ENCODE results near the gene GUSB. TPM values are rescaled to one million over a fixed set of nuclear protein-coding genes. Genes with fewer than 3 reads are reported as not detected.
"Not testable (repeated sequence)": the region's sequence is repeated elsewhere in the genome, so short reads cannot be mapped to it uniquely, and the experiment has no call there.

GUSB gene
- total RNA-seq, 2 donors from 2014 or later: 18.7 to 23.4 TPM

DNA sequence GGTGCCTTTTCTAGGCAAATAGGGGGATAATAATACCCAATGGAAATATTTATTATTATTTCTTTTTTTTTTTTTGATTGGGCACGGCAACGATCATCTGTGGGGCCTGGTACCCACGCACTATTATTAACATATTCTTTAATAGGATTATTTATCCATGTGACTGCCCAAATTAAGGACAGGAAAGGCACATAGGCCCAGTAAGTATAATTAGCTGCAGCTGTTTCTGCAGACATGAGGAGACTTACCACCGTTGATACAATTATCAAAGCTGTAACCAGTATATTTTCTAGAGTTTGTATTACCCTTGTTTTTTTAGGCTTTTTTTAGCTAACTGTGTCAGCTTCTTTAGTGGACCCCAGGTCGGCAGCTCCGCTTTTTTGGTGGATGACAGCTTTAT lies 25.2 kb upstream of the GUSB start:
- TF ChIP-seq CTCF (IDR thresholded peaks at IDR 0.05): no peak
- Histone ChIP-seq H3K4me3 (no peak overlapping the region), H3K36me3 (no peaks in the 10 kb centered on the region), H3K9me3 (no peaks in the 10 kb centered on the region), H3K4me1 (ENCODE audit: control insufficient read depth in 1 of 2, low read depth in 2 of 2) (no peaks in the 10 kb centered on the region), H3K27ac (no peak overlapping the region), H3K27me3 (replicated peaks; ENCODE audit: insufficient read depth) (no peaks in the 10 kb centered on the region)
- DNase-seq (ENCODE audit: low spot score): no peak
- no peak for ATAC-seq (ENCODE audit: insufficient number of reproducible peaks, low FRiP score, low read depth)

GRCh38 chr7:66005115-66005671 lies 23.2 kb upstream of the GUSB start:
- not testable (repeated sequence) for DNase-seq (ENCODE audit: low spot score); H3K36me3 ChIP-seq; H3K27me3 ChIP-seq (replicated peaks; ENCODE audit: insufficient read depth); ATAC-seq (ENCODE audit: insufficient number of reproducible peaks, low FRiP score, low read depth); H3K9me3 ChIP-seq; H3K4me3 ChIP-seq; H3K27ac ChIP-seq; H3K4me1 ChIP-seq (ENCODE audit: control insufficient read depth in 1 of 2, low read depth in 2 of 2)

DNA sequence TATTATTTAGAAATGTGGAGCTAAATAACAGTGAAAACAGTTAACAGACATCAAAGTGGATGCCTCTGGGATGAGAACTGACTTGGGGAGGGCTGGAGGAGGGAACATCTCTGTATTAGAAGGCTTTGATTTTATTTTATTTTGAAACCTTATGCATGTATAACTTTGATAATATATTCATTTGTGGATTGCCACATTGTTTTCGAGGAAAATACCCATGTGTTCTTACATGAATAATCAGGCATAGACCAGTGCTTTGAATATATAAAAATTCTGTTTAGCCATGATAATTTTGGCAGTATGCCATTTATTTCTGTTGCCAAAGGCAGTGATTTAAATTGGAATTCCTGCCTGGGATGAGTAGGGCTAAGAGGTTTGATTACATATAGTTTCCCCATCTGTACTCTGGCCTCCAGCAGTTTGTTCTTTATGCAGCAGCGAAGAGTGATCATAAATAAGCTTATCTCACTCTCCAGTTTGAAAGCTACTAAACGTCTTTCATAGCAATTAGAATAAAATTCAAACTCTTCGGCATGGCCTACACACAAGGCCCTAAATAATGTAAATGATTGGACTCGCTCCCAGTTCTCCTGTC lies 18.9 kb upstream of the GUSB start:
- not testable (repeated sequence) for H3K36me3 ChIP-seq; DNase-seq (ENCODE audit: low spot score); H3K9me3 ChIP-seq; H3K27me3 ChIP-seq (replicated peaks; ENCODE audit: insufficient read depth); H3K4me3 ChIP-seq; ATAC-seq (ENCODE audit: insufficient number of reproducible peaks, low FRiP score, low read depth); H3K4me1 ChIP-seq (ENCODE audit: control insufficient read depth in 1 of 2, low read depth in 2 of 2); H3K27ac ChIP-seq

DNA sequence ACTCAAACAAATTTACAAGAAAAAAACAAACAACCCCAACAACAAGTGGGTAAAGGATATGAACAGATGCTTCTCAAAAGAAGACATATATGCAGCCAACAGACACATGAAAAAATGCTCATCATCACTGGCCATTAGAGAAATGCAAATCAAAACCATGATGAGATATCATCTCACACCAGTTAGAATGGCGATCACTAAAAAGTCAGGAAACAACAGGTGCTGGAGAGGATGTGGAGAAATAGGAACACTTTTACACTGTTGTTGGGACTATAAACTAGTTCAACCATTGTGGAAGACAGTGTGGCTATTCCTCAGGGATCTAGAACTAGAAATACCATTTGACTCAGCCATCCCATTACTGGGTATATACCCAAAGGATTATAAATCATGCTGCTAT lies 13.0 kb upstream of the GUSB start:
- H3K4me3 ChIP-seq; H3K4me1 ChIP-seq (ENCODE audit: control insufficient read depth in 1 of 2, low read depth in 2 of 2); ATAC-seq (ENCODE audit: insufficient number of reproducible peaks, low FRiP score, low read depth); H3K27me3 ChIP-seq (replicated peaks; ENCODE audit: insufficient read depth); DNase-seq (ENCODE audit: low spot score); H3K27ac ChIP-seq; H3K9me3 ChIP-seq; H3K36me3 ChIP-seq: not testable (repeated sequence)

- DNase-seq (ENCODE audit: low spot score) (no peak), ATAC-seq (ENCODE audit: insufficient number of reproducible peaks, low FRiP score, low read depth) (no peak)
- Histone ChIP-seq H3K27me3 (replicated peaks; ENCODE audit: insufficient read depth) (no peaks in the 10 kb centered on the region), H3K9me3 (no peaks in the 10 kb centered on the region), H3K4me1 (ENCODE audit: control insufficient read depth in 1 of 2, low read depth in 2 of 2) (no peaks in the 10 kb centered on the region), H3K36me3 (no peaks in the 10 kb centered on the region), H3K4me3 (no peak overlapping the region), H3K27ac (no peak overlapping the region)
- TF ChIP-seq CTCF (IDR thresholded peaks at IDR 0.05): no peak
These were observed 10.5 kb upstream of the GUSB start for GRCh38 chr7:65992526-65992925.

DNA sequence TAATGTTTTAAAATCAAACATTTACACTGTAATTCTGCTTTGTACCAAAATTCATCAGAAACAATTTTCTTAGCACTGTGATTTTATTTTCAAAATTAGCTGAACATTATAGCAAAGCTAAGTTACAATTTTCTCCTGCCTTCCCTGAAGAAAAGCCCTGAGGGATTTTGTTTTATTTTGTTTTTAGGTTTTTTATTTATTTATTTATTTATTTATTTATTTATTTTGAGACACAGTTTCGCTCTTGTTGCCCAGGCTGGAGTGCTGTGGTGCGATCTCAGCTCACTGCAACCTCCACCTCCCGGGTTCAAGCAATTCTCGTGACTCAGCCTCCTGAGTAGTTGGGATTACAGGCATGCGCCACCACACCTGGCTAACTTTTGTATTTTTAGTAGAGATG lies 9.8 kb upstream of the GUSB start:
- not testable (repeated sequence) for H3K27ac ChIP-seq; H3K9me3 ChIP-seq; H3K27me3 ChIP-seq (replicated peaks; ENCODE audit: insufficient read depth); H3K36me3 ChIP-seq; H3K4me3 ChIP-seq; H3K4me1 ChIP-seq (ENCODE audit: control insufficient read depth in 1 of 2, low read depth in 2 of 2); DNase-seq (ENCODE audit: low spot score); ATAC-seq (ENCODE audit: insufficient number of reproducible peaks, low FRiP score, low read depth)

DNA sequence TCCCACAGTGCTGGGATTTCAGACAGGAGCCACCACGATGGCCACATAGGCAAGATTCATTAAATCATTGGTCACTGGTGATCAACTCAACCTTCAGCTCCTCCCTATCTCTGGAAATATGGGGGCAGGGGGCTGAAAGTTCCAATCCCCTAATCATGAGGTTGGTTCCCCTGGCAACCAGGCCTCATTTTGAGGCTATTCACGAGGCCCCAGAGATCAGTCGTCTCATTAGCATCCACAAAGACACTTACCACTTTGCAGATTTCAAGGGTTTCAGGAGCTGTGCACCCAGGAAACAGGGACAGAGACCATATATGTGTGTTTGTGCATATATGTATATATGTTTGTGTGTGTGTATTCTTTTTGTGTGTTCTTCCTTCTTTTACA lies 7.7 kb upstream of the GUSB start:
- no peak for TF ChIP-seq CTCF (IDR thresholded peaks at IDR 0.05)

DNA sequence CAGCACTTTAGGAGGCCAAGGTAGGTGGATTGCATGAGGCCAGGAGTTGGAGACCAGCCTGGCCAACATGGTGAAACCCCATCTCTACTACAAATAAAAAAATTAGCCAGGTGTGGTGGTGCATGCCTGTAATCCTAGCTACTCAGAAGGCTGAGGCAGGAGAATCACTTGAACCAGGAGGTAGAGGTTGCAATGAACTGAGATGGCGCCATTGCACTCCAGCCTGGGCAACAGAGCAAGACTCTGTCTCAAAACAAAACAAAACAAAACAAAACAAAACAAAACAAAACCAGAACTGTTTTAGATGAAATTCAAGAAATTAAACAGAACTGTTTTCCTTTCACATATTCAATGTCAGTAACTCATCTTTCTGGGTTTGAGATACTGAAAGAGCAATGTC lies 6.5 kb upstream of the GUSB start:
- H3K27ac ChIP-seq; DNase-seq (ENCODE audit: low spot score); H3K4me3 ChIP-seq; H3K36me3 ChIP-seq; H3K4me1 ChIP-seq (ENCODE audit: control insufficient read depth in 1 of 2, low read depth in 2 of 2); ATAC-seq (ENCODE audit: insufficient number of reproducible peaks, low FRiP score, low read depth); H3K27me3 ChIP-seq (replicated peaks; ENCODE audit: insufficient read depth); H3K9me3 ChIP-seq: not testable (repeated sequence)

More for the DNA sequence above, 7.7 kb upstream of the GUSB start:
- Histone ChIP-seq H3K4me1 (ENCODE audit: control insufficient read depth in 1 of 2, low read depth in 2 of 2) (no peaks in the 10 kb centered on the region), H3K27me3 (replicated peaks; ENCODE audit: insufficient read depth) (no peaks in the 10 kb centered on the region), H3K4me3 (no peak overlapping the region), H3K36me3 (no peaks in the 10 kb centered on the region), H3K27ac (no peak overlapping the region), H3K9me3 (no peaks in the 10 kb centered on the region)
- DNase-seq (ENCODE audit: low spot score): no peak
- no peak for ATAC-seq (ENCODE audit: insufficient number of reproducible peaks, low FRiP score, low read depth)
